Activated naive CD4-positive, alpha-beta T cell (primary cell): ENCODE data around the gene NRIP2.

ENCODE experiments used
- DNase-seq, 4 experiments: peaks; one replicate each; lab custom pipeline; 2025; lab: John Stamatoyannopoulos, UW

Gene NRIP2

GRCh38 chr12:2806700-2807099 lies 28.1 kb downstream of the NRIP2 start:
- no peak for DNase-seq

DNA sequence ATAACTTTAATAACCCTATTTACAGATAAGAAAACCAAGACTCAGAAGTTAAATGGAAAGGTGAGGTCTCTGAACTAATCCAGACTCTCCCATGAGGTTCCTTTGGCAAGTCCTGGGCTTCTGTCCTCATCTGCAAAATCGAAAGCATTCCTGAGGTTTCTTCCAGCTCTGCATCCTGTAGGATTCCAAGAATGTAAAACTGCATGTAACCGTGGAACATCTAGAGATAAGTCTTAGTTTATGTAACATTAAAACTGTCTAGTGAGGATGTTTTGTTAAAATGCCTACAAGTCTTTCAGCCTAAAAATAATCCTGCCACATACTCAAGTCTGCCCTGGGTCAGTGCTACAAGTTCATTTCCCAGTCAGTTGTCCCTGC lies 29.7 kb downstream of the NRIP2 start:
- no peak for DNase-seq

DNA sequence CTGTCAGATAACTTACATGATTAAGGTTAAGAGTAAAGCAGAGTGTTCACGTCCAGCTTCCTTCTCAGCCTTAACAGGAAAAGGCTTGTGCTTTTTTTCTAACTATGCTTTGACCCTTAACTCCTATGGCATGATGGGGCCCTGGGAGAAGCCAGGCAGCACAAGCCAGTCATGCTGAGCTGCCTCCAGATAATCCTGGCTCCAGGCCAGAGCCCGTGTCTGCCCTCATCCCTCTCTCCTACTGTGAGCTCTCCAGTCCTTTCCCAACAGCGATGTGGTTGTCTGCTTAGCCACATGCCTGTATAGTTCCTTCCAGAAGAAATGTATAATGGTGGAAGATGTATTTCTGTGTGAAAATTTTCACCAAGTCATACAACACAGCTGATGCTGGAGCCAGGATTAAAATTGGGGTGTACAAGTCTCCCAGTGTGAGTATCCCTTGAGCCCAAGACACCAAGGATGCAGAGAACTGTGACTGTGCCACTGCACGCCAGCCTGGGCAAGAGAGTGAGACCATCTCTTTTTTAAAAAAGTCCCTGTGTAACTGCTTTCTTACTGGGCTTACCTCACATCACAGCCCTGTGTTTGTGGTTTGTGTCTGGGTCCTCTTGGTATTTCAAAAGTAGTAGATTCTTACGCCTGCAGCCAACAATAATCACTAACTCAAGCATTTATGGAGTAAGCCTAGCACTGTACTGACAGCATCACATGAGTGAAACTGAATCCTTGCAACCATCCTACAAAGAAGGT lies 30.3 kb downstream of the NRIP2 start:
- no peak for DNase-seq

GRCh38 chr12:2803635-2804392 lies 31.0 kb downstream of the NRIP2 start:
- no peak for DNase-seq

GRCh38 chr12:2801044-2801783 lies 33.6 kb downstream of the NRIP2 start:
- DNase-seq = no peak

GRCh38 chr12:2800046-2800570 lies 34.7 kb downstream of the NRIP2 start:
- DNase-seq = no peak

- DNase-seq = no peak
Observed at GRCh38 chr12:2797721-2798418, 37.0 kb downstream of the NRIP2 start.

DNA sequence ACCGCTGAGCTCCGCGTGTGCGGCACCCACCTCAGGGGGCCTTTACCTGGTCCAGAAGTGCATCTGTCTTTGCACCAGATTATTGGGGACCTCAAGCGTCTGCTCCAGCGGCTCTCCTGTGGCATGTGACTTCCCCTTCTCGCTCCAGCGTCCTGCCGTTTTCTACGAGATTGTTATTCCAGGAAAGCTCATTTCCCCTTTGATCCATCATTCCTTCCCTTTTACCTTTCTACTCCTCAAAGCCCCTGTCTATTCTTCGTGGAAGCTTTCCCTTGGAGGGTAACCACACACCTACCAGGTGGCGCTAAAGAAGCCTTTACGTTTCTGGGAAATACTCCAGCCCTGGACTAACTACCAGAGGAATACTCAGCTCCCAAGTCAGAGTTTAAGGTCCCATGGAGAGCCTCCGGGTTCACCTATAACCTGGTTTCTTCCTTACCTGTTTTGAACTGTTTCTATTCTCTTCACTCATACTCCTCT lies 38.6 kb downstream of the NRIP2 start:
- no peak for DNase-seq

- DNase-seq = peak; percentile 24 to 69 (median 43)
Observed at GRCh38 chr12:2795291-2796186, 39.3 kb downstream of the NRIP2 start.

DNA sequence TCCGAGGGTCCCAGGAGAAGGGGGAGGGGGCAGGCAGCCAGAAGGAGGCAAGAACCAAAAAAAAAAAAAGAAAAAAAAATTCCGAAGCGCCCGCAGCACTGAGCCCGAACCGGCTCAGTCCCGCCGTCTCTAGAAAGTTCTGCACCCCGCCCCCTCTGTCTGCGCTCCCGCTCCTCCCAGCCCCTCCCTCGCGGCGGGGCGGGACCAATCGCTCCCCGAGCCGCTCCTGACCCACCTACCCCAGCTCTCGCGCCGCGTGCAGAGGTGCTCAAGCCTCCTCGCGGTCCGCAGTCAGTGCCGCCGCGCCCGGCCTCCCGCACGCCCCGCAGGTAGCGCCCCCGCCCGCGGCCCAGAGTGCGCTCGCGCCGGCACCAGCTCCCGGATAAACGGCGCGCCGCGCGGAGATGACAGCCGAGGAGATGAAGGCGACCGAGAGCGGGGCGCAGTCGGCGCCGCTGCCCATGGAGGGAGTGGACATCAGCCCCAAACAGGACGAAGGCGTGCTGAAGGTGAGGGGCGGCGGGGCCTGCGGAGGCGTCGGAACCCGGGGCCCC lies 40.0 kb downstream of the NRIP2 start, which contains the start of gene FKBP4:
Gene FKBP4, plus strand, starts transcription at position 235 of the 554 bp plus-strand sequence. Its CDS starts 170 bp downstream, at position 405.
- peak; percentile 53 to 87 (median 72) for DNase-seq

DNA sequence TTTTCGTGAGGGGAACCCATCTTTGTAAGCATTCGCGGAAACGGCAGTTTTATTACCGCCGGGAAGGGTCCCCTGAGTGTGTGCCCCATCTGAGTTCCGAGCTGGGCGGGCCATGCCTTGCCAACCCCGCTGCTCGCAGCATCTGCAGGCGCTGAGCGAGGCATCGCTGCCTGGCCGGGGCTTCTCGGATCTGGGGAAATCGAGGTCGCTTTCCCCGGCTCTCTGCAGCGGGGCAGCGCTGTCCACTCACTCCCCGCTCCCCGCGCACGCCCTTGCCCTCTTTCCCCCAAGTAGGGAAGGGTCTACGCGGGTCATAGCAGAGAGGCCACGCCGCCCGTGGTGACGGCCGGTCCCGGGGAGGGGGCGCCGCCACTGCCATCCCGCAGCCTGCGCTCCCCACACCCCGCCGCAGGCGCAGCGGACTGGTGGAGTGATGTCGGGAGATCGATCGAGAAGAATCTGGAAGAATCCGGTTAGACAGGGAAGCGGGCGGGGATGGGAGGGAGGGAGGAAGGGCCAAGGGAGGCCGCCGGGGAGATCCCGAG lies 40.6 kb downstream of the NRIP2 start:
- peak in 1 of 4 experiments; percentile 29 for DNase-seq

GRCh38 chr12:2793561-2793960 lies 41.3 kb downstream of the NRIP2 start:
- DNase-seq = no peak

GRCh38 chr12:2792671-2793500 lies 41.9 kb downstream of the NRIP2 start:
- DNase-seq = no peak

DNA sequence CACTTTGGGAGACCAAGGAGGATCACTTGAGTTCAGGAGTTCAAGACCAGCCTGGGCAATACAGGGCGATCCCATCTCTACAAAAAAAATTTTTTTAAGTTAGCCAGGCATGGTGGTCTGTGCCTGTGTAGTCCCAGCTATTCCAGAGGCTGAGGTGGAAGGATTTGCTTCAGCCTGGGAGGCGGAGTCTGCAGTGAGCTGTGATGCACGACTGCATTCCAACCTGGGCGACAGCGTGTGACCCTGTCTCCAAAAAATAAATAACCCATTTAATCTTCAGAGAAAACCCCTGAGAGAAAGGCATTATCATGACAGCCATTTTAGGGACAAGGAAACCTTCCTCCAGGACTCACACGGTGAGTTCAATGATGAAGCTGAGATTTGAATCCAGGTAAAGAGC lies 43.7 kb downstream of the NRIP2 start:
- DNase-seq = no peak

DNA sequence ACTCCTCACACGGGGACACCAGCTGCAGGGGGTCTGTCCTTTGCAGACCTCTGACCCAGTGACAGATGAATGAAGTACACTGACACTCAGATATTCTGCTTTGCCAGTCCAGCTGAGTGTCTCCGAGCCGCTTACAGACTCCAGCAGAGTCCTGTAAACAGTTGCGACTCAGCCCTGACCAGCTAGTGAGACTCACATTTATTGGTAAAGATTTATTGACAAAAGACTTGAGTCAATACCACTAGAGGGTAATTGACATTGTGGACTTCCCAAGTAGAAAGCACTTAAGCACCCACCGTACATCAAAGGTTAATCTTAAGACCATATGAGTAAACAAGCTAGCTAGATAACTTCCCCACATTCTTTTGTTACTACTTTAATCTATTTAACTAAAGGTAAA lies 49.8 kb downstream of the NRIP2 start:
- no peak for DNase-seq

DNA sequence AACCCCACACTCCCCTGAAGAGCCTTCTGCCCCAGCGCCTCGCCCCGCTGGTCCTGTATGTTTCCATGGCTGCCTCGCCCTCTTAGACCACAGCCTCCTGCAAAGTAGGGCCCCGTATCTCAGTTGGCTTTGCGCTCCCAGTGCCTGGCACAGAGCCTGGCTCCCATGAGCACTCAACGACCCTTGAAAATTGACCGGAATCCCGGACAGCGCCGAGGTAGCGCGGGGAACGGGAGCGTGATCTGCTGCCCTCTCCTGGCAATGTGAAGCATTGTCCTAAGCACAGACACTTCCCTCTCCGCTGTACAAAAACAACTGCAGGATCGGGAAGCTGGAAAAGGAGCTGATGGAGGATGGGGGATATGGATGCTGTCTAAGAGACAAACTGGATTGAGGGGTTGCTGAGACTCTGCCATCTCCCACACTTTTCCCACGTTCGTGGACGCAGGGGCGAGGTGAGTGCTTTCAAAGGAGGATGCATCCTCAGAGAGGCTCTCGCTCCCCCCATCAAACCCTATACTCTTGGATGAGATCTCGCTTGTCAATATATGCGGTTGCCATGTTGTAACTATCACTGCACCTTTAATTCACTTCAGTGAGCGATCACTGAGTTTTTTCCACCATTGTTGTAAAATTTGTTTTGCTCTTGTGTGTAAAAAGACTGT lies 50.8 kb downstream of the NRIP2 start:
- peak in 2 of 4 experiments; percentile 15 to 21 for DNase-seq

- no peak for DNase-seq
Observed at GRCh38 chr12:2779281-2779680, 55.6 kb downstream of the NRIP2 start.

- DNase-seq = no peak
Observed at GRCh38 chr12:2776129-2776806, 58.6 kb downstream of the NRIP2 start.
